ENCODE data around the gene DPP9. TPM values are rescaled to one million over a fixed set of nuclear protein-coding genes. Genes with fewer than 3 reads are reported as not detected.

The DPP9 gene
- total RNA-seq, 1 donor from 2014 or later, result 28.0 TPM

- ATAC-seq, result no peak
Measured at GRCh38 chr19:4654437-4655361, 68.9 kb downstream of the DPP9 start.

DNA sequence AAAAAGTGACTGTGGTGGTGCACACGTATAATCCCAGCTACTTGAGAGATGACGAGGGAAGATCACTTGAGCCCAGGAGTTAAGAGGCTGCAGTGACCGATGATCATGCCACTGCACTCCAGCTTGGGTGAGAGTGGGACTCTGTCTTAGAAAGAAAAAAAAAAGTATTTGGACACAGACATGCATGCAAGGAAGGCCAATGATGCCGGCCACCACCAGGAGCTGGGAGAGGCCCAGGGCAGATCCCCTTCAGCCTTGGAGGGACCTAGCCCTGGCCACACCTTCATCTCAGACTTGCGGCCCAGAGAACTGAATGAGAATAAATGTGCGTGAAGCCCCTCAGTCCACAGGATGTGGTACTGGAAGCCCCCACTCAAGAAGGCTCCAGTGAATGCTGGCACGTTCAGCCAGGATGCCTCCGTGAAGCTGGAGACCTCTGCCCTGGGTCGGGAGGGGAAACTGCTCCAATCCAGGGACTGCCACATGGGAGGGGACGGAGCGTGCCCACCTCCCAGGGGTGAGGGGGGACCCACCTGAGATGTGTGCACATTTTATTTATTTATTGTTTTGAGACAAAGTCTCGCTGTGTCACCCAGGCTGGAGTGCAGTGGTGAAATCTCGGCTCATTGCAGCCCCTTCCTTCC is 69.7 kb downstream of the DPP9 start:
- no peak for ATAC-seq

DNA sequence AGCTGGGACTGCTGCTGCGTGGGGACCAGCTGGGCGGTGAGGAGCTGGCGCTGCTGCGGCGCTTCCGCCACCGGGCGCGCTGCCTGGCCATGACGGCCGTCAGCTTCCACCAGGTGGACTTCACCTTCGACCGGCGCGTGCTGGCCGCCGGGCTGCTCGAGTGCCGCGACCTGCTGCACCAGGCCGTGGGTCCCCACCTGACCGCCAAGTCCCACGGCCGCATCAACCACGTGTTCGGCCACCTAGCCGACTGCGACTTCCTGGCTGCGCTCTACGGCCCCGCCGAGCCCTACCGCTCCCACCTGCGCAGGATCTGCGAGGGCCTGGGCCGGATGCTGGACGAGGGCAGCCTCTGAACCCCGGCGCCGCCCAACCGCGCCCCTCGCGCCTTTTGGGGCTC is 71.6 kb downstream of the DPP9 start:
- no peak for ATAC-seq

DNA sequence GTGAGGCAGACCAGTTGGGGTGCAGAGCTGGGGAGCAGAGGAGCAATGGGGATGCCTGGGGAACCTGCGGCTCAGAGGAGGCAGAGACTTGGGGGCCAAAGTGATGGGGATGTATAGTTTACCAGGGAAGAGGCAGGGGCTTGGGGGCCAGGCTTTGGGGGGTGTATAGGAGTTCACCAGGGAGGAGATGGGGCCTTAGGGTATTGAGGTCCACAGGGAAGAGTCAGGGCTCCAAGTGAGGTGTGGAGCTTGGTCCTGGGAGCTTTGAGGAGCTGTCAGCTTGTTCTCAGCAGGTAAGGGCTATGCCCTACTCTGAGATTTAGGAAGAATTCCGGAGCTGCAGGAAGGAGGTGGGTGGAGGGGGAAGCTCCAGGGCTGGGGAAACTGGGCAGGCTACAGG is 73.5 kb downstream of the DPP9 start:
- ATAC-seq, result no peak

- ATAC-seq, result no peak
Measured at GRCh38 chr19:4649392-4650047, 74.1 kb downstream of the DPP9 start.

DNA sequence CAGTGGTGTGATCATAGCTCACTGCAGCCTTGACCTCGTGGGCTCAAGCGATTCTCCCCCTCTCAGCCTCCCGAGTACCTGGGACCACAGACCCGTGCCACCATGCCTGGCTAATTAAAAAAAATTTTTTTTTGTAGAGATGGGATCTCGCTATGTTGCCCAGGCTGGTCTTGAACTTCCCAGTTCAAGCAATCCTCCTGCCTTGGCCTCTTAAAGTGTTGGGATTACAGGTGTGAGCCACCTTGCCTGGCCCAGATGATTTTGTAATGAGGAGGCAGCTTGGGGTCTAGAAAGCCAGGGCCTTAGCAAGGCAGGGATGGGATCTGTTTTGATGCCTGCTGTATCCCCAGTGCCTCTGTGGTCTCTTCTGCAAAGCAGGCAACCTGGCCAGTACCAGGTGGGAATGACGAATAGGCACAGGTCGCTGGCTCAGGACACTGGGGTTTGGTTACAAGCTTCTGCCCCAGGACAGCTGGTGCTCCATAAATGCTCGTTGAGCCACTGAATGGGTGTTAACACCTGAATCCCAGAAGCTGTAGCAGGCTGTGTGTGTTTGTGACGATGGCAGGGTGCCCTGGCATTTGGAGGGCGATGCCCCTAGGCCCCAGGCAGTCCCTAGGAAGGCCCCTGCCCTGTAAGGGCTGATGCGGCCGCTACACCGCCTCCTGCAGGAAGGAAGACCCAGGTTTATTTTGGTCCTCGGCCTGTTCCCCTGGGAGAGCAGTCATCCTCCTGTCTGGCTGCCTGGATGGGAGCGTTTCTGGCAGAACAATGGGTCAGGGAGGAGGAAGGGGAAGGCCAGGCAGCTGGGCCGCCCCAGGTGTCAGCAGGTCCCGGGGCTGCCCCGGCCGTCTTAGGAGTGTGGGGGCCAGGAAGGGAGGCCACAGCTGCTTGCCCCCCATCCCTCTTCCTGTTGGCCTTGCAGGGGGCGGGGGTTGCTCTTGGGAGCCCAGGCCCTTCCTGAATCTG is 75.7 kb downstream of the DPP9 start:
- peak; percentile 53 for ATAC-seq

GRCh38 chr19:4645718-4646117 is 77.9 kb downstream of the DPP9 start:
- ATAC-seq, result no peak

GRCh38 chr19:4642625-4643024 is 81.0 kb downstream of the DPP9 start:
- no peak for ATAC-seq

- ATAC-seq, result peak; percentile 48
Measured at GRCh38 chr19:4641132-4641531, 82.5 kb downstream of the DPP9 start.

GRCh38 chr19:4640247-4641000 is 83.2 kb downstream of the DPP9 start:
- peak; percentile 60 for ATAC-seq

- peak; percentile 2 for ATAC-seq
Measured at GRCh38 chr19:4639531-4640246, 84.0 kb downstream of the DPP9 start.

- peak; percentile 90 for ATAC-seq
Measured at GRCh38 chr19:4638828-4639530, 84.7 kb downstream of the DPP9 start, which contains the start of gene TNFAIP8L1. TNFAIP8L1 (plus strand) TSS chr19:4639516; CDS start chr19:4651870, 12,354 bp downstream.

DNA sequence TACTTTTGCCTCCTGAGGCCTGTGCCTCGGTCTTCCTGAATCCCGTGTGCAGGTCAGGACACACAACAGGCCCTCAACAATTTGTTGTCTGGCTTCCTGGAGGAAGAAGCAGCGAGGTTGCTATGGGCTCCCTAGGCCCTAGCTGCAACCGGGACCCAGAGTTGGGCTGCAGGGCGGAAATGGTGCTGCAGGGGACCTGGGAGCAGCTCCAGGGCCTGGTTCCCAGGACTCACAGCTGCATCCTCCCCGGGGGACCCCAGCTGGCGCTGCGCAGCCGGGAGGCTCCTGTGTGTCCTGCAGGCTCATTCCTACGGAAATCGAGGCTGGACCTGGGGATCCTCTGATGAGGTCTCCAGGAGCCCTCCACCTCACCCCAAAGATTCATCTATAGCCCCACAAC is 85.3 kb downstream of the DPP9 start:
- no peak for ATAC-seq

DNA sequence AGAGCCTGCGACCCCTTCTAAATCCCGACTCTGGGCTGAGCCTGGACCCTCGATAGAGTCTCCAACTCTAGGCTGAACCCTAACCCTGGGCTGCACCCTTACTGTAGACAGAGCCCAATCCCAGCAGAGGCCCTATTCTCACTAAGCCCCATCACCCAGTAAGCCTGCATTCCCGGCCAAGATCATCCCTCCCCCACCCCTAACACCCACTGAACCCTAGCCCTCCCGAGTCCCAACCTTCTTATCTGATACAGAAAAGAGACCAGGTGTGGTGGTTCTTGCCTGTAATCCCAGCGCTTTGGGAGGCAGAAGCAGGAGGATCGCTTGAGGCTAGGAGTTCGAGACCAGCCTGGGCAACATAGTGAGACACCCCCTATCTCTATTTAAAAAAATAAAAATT is 86.9 kb downstream of the DPP9 start:
- no peak for ATAC-seq

- ATAC-seq, result peak; percentile 4
Measured at GRCh38 chr19:4636151-4636717, 87.4 kb downstream of the DPP9 start.

GRCh38 chr19:4635754-4636116 is 87.9 kb downstream of the DPP9 start:
- ATAC-seq, result no peak

- ATAC-seq, result peak; percentile 65
Measured at GRCh38 chr19:4633140-4633967, 90.3 kb downstream of the DPP9 start.
